Cortex of kidney (tissue), 1 donor: ENCODE data around the gene ARHGAP25.

ENCODE experiments used
- DNase-seq: peaks from one replicate; lab custom pipeline; 2025; lab: John Stamatoyannopoulos, UW

ARHGAP25 gene

DNA sequence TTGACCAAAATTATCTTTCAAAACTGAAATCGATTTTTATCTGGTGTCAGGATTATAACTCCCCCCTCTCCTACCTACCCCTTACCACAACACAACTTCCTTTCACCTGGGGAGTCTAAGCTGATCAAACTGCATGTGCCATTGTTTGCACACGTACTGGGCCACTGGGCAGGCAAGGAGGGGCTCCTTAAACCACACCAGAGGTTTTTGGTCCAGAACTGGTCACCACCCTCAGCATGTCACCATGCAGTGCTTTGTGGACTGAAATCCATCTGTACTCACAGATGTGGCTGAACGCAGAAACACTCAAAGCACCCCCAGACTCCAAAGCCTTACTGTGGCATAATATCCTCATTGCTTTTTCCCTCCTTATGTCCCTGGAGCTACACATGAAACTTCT, 13.9 kb upstream of the ARHGAP25 start:
- no peak for DNase-seq

DNA sequence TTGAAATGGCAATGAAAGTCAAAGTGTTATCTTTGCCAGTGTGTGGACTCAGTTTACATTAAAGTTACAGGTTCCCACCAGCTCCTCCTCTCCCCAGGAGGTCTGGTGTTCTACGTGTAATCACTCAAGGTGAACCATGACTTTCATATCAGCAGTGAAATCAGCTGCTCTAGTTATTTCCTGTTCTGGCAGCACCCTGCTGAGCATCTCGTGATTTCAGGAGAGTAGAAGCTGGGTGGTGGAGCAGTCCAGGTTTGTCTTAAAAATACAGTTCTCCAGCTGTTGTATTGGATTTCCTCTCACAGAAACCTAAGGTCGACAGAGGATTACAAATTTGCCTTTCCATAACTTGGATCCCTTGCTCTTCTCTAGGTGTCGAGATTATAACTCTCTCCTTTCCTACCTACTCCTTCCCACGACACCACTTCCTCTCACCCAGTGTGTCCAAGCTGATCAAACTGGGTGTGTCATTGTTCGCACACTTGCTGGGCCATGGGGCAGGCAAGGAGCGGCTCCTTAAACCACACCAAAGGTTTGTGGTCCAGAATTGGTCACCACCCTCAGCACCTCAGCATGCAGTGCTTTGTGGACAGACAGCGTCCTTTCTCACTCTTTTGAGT, 13.0 kb upstream of the ARHGAP25 start:
- DNase-seq = no peak

DNA sequence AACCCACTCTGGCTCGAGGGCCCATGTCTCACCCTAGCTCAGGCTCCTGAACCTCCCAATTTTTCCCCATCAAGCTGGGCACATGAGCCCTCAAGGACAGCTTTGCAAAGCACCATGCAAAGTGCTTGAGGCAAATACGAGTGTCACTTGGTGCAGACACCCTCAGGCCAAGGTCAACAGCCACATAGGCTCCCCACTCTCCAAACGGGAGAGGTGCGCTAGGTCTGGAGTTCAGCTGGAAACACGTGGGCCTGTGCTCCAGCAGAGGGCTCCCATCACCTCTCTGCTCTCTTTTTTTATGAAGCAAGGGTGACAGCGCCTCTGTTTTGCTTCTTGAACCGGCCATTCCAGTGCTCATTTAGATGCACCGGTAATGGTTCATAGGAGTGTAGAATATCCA, 11.9 kb upstream of the ARHGAP25 start:
- no peak for DNase-seq

DNA sequence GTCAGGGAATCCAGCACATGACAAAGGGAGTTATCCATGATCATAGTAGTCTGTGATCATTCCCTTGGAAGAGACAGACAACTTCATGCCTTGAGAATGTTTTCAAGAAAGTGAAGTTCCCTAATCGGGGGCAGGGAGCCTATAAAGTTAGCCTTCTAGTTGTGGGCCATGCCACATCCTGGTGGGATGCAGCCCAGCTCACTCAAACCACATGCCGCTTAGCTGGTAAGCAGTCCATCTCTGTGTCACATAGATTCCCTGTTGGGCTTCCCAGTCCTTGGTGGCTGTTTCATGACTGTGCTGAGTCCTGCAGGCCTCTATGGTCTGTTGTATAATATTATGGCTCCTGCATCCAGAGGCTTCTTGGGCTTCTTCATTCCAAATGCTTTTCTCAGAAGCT, 11.4 kb upstream of the ARHGAP25 start:
- no peak for DNase-seq

DNA sequence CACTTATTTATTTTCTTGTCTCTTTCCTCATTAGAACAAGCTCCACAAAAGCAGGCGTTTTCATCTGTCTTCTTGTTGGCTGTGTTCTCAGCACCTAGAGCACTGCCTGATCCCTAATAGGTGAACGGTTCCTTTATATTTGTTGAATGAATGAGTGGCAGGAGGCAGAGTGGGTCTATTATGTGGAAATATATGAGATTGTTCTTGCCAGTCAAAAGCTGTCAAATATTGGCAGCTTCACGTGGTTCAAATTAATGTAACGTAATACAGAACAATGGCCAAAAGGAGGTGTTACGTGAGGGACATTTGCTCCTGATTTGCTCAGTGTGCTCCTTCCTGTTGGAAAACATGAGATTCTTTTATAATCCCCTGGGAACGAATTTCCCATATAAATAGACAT, 8.5 kb upstream of the ARHGAP25 start:
- no peak for DNase-seq

DNA sequence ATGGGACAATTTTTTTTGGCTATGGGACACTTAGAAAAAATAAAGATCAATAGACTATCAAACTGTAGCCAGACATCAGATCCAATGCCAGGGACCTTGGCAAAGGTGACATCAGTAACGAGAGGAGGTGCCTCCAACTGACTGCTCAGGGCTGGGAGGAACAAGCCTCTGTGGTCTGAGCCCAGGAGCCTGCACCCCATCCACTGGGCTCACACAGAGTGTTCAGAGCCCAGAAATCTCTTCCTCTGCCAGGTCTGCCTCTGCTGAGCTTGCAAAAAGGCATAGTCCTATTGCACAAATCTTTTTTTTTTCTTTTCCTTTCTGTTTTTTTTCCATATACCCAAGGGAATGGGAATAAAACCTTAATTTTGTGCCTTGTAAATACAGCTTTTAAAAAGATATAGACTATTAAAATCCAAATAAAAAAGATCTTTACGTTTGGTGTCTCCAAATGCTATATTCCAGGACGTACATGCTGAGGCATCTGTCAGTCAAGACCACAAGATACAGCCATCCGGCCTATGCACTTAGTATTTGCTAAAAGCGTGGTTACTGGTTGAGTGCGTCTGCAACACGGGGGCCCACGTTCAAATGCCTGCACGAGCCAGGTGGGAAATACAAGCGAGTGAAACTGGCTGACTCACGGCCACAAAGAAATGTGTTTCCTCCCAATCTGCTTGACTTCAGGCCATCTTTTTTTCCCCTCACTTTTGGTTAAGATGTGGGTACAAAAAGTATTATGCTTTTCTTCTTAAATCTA, 7.8 kb upstream of the ARHGAP25 start:
- no peak for DNase-seq

DNA sequence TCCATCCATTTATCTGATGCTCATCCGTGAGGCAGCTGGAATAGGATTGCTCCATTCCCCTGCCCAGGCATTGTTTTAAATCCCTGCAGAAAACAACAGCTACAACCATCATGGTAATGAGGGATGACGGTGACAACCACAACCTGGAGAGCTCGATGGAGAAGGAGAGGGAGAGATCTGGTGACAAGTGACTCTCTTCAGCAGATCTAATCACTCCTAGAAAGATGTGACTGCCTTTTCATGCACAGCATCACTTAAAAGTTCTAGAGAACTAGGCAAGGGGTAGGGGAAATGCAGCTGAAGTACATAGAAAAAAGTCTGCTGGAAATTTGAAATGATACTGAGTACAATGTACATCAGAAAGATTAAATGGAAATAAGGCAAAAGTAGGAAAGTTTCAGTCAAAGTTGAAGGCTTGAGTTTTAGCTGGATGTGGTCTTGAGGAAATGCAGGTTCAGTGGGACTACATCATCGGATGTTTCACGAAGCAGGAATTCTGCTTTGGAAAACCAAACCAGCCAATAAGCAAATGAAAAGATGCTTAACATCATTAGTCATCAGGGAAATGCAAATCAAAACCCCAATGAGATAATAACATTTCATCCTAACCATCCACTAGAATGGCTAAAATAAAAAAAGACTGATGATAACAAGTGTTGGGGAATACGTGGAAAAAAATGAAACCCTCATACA, 6.8 kb upstream of the ARHGAP25 start:
- DNase-seq = no peak

DNA sequence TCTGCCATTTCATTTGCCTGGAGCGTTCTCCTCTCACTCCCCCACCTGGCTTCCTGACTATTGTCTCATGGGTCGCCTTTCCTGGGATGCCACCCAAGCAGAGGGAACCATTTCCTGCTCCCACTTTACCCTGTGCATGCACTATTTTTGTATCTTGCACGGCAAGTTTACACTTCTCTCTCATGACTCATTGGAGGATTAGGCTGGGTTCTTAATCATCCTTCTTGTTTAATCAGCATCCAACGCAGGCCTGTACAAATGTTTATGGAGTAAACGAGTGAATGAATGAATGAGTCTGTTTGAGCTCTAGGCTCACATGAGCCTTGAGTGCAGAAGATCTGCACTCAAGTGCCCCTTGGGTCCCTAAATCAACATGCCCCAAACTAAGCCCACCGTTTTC, 3.8 kb upstream of the ARHGAP25 start:
- DNase-seq = no peak

DNA sequence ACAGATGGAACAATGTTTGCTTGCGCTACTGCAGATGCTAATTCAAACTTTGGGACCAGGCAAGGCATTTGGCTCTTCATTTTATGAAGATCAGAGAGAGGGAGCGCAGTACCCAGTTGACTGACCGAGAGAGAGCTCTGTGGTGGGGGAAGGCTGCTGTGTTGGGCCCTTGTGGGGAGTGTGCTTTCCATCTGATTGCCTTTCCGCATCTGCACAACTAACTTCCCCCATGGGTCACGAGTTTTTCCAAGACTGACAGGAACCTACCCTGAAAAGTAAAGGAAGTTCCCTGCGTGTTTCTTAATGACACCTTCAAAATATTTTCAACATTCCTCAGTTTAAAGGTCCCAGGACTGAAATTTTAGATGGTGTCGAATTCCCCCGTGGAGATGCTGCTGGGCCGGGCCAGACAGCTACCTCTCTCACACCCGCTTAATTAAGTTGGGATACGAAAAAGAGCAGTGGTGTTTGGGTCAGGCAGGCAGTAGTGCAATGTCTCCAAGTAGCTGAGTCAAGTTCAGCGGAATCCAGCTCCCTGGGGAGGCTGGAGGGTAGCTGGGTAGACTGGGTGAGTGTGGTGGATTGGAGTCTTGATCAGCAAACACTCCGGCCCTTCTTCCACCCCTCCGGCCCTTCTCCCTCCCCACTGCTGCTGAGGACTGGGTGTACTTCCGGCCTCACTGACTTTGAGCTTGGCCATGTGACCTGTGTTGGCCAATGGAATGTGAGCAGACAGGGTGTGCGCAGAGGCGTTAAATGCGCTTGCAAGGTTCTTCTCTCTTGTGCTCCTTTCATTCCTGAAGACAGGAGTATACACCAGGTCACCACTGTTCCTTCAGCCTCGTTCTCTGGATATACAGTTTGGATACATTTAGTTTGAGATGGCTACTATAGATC, 2.3 kb upstream of the ARHGAP25 start:
- no peak for DNase-seq

DNA sequence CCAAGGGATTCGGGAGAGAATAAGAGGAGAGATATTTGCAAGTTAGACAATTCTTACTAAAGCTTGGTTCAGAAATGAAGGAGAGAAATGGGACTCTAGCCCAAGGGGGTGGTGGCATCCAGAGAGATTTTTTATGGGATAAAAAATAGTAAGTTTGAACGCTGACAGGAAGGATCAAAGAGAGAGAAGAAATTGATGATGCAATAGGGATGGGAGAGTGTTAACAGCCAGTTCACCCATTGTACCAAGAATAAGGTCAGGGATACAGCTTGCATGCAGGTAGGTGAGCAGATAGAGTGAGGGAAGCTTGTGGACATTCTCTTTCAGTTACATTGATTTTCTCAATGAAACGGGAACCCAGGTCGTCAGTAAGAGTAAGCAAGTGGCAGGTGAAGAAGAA, 1.2 kb upstream of the ARHGAP25 start:
- no peak for DNase-seq

DNA sequence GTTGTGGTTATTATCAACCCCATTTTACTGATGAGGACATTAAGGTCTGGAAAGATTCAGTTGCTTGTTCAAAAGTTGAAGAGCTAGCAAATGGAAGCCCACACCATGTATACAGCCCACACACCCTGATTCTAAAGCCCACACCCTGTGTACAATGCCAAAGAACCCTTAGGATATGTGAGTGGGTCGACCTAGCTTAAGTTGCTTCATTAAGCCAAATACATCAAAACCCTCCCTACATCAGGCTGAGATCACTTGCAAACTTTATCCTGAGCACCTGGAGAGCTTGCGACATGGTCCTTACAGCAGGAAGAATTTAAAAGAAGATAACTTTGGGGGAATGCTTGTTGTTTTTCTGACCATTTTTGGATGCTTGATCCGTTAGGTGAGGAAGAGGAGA, 435 bp upstream of the ARHGAP25 start:
- DNase-seq = no peak

DNA sequence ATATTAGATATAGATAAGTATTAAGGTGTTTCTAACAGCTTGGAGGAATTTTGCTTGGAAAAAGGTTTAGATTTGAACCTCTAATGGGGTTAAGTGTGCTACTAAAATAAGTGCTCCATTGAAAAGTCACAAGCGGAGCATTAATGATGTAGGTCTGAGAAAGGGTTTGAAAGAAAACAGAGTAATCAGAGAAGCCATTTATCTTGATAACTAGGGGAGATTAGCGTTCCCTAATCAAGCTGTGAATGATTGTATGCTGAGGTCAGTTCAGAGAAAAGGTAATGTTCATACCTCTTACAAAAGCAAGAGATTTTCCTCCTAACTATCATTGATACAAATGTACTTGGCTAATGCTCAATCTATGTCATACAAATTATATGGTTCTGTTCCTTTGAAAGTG, 1.5 kb downstream of the ARHGAP25 start:
- no peak for DNase-seq

DNA sequence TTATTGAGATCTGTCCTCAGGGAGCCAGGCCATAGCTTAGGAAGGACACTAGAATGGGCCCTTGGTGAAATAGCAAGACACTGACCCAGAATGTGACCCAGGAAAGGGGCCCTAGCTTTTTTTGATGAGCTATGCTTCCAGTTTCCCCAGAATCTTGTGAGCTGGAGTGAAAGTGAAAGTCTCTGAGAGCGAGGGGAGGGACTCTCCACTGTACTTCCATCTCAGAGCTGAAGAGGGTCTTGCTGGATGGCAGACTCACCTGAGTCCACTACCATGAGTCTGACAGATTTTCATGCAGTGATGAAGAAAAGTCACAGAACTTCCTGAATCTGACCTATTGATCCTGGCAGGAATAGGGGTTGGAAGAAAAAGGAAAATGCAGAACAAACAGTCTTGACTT, 3.1 kb downstream of the ARHGAP25 start:
- DNase-seq = no peak

DNA sequence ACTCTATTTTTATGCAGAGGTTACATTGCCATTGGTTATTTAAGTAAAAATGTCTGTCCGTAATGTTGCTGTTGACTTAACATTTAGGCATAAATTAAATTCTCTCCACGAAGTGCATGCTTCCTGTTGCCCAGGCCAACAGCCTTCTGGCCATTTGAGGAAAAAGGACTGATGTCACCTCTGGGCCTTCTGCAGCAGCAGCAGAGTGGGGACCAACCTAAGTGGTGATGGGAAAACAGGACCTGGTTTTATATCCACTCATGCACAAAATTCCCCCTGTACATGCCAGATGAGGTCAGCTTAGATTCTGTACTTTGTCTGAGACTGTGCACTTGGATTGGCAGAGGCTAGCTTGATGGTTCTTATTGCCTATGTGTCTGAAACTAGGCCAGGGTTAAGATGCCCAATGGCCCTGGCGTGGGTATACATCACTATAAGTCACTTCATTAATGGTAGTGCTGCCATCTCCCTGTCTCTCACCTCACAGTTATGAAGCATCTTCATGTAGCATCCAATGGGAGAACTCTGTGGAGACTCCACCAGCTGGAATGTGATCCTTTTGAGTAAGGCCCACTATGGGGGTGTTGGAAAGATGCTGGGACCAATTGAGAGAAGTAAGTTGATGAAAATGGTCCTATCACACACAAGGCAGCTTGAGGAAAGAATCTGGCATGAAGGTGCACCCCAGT, 4.4 kb downstream of the ARHGAP25 start:
- no peak for DNase-seq

DNA sequence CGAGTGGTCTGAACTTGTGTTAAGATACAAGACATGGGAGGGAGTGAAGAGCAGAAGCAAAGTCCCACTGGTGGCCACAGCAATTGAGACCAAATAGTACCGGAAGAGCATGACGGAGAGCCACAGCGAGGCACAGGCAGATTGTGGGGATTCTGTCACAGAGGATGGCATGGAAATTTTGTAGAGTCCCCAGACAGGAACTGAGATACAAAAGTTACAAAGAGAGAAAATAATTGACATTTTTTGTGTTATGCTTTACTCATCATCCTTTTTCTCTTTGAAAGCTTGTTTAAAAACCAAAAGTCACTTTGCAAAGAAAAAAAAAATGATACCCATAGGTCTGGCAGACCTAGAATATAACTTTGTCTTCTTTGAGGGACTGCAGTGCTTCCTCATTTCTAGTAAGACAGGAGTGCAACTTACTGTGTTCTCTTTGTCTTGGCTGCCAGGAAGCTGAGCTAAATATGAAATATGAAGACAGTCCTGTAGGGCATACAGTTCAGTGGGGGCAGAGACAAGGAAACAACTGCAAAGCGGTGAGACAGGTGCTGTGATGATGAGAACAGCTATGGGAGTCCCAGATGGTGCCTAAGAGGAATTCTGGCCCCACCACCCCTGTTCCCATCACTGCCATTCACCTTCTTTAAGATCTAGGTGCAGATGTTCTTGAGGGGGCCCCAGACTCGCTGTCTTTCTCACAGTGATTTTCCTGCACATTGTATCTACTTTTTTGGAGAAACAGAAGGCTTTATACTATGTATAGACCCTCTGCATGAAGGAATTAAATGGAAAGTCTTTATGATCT, 5.2 kb downstream of the ARHGAP25 start:
- no peak for DNase-seq

DNA sequence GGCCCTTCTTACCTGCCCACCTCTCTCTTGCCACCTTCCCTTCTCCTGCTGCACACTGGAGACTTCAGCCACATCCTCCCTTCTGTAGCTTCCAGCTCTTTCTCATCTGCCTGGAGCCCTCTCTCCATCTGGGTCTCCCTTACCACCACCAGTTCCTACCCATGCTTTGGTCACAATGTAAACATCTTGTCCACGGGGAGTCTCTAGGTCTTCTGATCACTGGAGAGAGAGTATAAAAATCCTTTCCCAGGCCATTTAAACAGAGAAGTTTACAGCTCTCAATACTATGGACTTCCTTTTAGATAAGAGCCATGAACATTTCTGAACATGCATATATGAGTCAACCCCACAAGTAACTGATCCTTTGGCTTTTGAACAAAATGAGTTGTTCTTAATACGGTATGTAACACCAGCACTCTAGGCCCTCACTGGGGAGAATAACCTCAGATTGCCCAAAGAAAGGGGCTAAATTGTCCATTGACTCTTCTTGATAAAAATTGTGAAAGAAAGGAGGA, 5.8 kb downstream of the ARHGAP25 start:
- DNase-seq = no peak

DNA sequence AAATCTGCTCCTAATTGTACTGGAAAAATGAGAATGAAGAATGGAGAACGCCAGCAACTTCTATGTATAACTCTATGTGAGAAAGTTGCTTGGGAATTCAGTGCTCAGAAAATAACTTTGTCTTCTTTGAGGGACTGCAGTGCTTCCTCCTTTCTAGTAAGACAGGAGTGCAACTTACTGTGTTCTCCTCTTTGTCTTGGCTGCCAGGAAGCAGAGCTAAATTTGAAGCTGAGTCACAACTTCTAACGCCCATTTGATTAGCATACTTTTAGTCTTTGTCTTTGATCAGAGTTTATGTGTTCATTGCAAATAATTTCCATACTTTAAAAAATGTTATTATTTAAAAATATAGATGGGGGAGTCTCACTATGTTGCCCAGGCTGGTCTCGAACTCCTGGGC, 6.6 kb downstream of the ARHGAP25 start:
- no peak for DNase-seq

DNA sequence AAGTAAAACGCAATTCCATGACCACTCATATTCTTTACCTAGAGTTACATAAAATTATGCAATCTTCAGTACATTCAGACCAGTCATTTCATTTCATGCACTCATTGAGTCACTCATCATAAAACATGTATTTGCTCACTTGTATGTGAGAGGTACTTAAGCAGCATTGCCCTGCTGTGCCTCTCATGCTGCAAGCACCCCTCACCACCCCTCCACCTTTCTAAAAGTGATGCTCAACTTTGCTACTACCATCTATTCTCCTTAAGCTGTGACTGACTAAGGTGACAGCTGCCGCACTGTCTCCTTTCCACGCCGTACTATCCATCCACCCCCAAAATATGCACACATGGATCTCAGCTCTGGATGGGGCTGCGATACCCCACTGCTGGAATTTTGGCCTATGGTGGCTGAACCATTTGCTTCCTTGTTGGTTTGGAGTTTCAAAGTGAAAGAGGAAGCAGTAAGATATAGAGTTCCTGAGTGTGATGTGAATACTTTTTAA, 7.2 kb downstream of the ARHGAP25 start:
- no peak for DNase-seq

DNA sequence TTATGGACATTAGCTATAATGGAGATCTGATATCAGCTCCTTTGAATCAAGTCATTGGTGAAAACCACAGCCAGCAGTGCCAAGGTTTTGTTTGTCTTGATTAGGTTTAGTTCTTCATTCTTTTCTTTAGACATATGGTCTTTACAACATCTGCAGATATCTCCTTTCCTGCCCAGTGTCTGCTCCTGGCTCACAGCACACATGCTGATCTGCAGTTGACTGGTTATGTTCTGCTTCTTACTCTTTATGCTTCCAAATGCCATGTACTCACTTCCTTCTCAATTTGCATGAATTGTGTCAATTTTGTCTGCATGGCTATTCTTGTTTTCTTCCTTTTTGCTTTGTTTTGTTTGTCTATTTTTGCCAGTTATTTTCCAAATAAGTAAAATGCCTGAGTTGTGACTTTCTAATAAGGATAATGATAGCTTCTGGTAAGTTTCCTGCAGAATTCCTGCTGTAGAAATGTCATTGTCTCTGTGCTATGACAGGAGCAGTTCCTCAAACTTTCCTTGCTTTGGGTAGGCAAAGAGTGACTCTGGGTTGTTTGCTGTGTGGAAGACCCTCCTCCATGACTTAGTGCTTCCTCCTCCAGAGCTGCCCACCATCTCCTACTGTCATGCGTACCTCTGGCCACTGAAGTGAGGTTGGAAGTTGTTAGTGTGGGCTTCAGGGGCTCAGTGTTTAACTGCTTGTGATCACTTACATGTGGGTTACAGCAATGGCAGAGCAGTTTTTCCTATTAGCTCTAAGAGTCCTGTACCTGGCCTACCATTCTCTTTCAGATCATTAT, 8.2 kb downstream of the ARHGAP25 start:
- DNase-seq = no peak

DNA sequence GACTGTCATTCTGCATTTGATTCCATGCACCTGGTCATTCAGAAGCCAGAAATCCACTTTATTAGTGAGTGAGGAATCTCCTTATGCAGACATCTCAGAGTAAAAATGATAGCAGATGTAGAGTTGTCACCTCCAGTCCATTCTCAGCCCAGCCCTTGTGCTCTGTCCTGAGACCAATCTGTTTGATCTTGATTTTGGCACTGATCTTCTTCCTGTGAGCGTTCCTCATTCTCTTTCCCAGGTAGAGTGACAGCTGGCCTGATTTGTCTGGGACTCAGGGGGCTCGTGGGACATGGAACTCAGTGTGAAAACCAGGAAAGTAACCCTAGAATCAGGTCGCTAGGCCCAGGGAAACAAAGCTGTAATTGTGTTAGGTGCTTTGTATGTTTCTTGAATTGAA, 8.9 kb downstream of the ARHGAP25 start:
- no peak for DNase-seq
